ENCODE measurements around the gene UMODL1. TPM values are rescaled to one million over a fixed set of nuclear protein-coding genes. Genes with fewer than 3 reads are reported as not detected.

The UMODL1 gene
- total RNA-seq, 1 experiment from 2014 or later = not detected

- intact Hi-C loops (cut with micrococcal nuclease; ENCODE audit: unreplicated experiment) = no loop called here
- no peak overlapping the region for H3K27ac Mint-ChIP-seq (ENCODE audit: unreplicated experiment)
- TF ChIP-seq, protein P1, sequence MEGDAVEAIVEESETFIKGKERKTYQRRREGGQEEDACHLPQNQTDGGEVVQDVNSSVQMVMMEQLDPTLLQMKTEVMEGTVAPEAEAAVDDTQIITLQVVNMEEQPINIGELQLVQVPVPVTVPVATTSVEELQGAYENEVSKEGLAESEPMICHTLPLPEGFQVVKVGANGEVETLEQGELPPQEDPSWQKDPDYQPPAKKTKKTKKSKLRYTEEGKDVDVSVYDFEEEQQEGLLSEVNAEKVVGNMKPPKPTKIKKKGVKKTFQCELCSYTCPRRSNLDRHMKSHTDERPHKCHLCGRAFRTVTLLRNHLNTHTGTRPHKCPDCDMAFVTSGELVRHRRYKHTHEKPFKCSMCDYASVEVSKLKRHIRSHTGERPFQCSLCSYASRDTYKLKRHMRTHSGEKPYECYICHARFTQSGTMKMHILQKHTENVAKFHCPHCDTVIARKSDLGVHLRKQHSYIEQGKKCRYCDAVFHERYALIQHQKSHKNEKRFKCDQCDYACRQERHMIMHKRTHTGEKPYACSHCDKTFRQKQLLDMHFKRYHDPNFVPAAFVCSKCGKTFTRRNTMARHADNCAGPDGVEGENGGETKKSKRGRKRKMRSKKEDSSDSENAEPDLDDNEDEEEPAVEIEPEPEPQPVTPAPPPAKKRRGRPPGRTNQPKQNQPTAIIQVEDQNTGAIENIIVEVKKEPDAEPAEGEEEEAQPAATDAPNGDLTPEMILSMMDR (IDR thresholded peaks at IDR 0.05; ENCODE audit: unreplicated experiment) = no peak
- no peaks in the 10 kb centered on the region for H3K36me3 Mint-ChIP-seq (ENCODE audit: insufficient read depth, unreplicated experiment)
- no peaks in the 10 kb centered on the region for H3K4me1 Mint-ChIP-seq (ENCODE audit: low read depth, unreplicated experiment)
- no peak overlapping the region for H3K4me3 Mint-ChIP-seq (ENCODE audit: low read depth, unreplicated experiment)
- CTCF ChIA-PET = no interaction called here
- H3K27me3 Mint-ChIP-seq (ENCODE audit: unreplicated experiment) = no peaks in the 10 kb centered on the region
- no TSS peak for BruUV-seq (replicated peaks)
- DNase-seq = no peak
- no peaks in the 10 kb centered on the region for H3K9me3 Mint-ChIP-seq (ENCODE audit: low read depth, unreplicated experiment)
Observed at GRCh38 chr21:42133131-42133530, 62.0 kb downstream of the UMODL1 start.

GRCh38 chr21:42135386-42136052 lies 64.4 kb downstream of the UMODL1 start:
- intact Hi-C loops (cut with micrococcal nuclease; ENCODE audit: unreplicated experiment) = no loop called here
- H3K9me3 Mint-ChIP-seq (ENCODE audit: low read depth, unreplicated experiment) = no peaks in the 10 kb centered on the region
- no peaks in the 10 kb centered on the region for H3K4me1 Mint-ChIP-seq (ENCODE audit: low read depth, unreplicated experiment)
- no peaks in the 10 kb centered on the region for H3K36me3 Mint-ChIP-seq (ENCODE audit: insufficient read depth, unreplicated experiment)
- no peak for DNase-seq
- H3K4me3 Mint-ChIP-seq (ENCODE audit: low read depth, unreplicated experiment) = no peak overlapping the region
- no peak overlapping the region for H3K27ac Mint-ChIP-seq (ENCODE audit: unreplicated experiment)
- H3K27me3 Mint-ChIP-seq (ENCODE audit: unreplicated experiment) = no peaks in the 10 kb centered on the region
- TF ChIP-seq, protein P1 (IDR thresholded peaks at IDR 0.05; ENCODE audit: unreplicated experiment) = no peak
- BruUV-seq (replicated peaks) = no TSS peak
- CTCF ChIA-PET = interaction anchor here (0.6 kb wide), 1 partner anchor 127 kb away, joined by 3 read pairs; no protein-coding TSS in a partner anchor

DNA sequence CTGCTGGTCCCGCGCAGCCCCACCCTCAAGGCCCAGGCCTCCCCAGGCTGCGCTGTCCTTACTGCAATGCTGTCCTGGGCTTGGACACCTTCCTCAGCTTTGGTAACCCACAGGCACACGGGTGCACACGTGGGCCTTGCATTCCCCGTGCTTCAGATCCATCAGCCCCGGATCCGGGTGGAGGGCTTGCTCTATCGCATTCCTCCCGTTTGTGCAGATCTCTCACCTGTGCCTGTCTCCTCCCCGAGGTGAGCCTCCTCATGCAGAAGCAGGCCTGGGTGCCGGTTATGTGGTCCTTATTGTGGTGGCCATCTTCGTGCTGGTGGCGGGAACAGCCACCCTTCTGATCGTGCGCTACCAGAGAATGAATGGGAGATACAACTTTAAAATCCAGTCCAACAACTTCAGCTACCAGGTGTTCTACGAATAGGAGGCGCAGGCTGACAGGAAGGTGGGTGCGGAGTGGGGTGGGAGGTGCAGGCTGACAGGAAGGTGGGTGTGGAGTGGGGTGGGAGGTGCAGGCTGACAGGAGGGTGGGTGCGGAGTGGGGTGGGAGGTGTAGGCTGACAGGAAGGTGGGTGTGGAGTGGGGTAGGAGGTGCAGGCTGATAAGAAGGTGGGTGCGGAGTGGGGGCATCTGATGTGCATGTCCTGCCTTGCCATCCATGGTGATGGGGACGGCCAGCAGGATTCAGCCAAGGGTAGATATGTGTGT lies 66.2 kb downstream of the UMODL1 start:
- CTCF ChIA-PET = interaction anchor here (0.7 kb wide), 1 partner anchor 107 kb away, joined by 3 read pairs; no protein-coding TSS in a partner anchor
- Mint-ChIP-seq H3K4me3 (ENCODE audit: low read depth, unreplicated experiment) (no peak overlapping the region), H3K36me3 (ENCODE audit: insufficient read depth, unreplicated experiment) (no peaks in the 10 kb centered on the region), H3K27ac (ENCODE audit: unreplicated experiment) (no peak overlapping the region), H3K27me3 (ENCODE audit: unreplicated experiment) (peaks cover 5% of the 10 kb centered on the region), H3K4me1 (ENCODE audit: low read depth, unreplicated experiment) (no peaks in the 10 kb centered on the region), H3K9me3 (ENCODE audit: low read depth, unreplicated experiment) (no peaks in the 10 kb centered on the region)
- no peak for DNase-seq
- intact Hi-C loops (cut with micrococcal nuclease; ENCODE audit: unreplicated experiment) = no loop called here
- no TSS peak for BruUV-seq (replicated peaks)
- TF ChIP-seq, protein P1 (IDR thresholded peaks at IDR 0.05; ENCODE audit: unreplicated experiment) = no peak

- intact Hi-C loops (cut with micrococcal nuclease; ENCODE audit: unreplicated experiment) = no loop called here
Observed at GRCh38 chr21:42140196-42140934, 69.2 kb downstream of the UMODL1 start.

More at GRCh38 chr21:42140196-42140934, 69.2 kb downstream of the UMODL1 start:
- no peaks in the 10 kb centered on the region for H3K9me3 Mint-ChIP-seq (ENCODE audit: low read depth, unreplicated experiment)
- DNase-seq = no peak
- CTCF ChIA-PET = interaction anchor here (1.1 kb wide), 1 partner anchor 119 kb away, joined by 4 read pairs; no protein-coding TSS in a partner anchor
- H3K27me3 Mint-ChIP-seq (ENCODE audit: unreplicated experiment) = peaks cover 24% of the 10 kb centered on the region
- no peak overlapping the region for H3K27ac Mint-ChIP-seq (ENCODE audit: unreplicated experiment)
- no TSS peak for BruUV-seq (replicated peaks)
- H3K4me3 Mint-ChIP-seq (ENCODE audit: low read depth, unreplicated experiment) = no peak overlapping the region
- TF ChIP-seq, protein P1 (IDR thresholded peaks at IDR 0.05; ENCODE audit: unreplicated experiment) = no peak
- no peaks in the 10 kb centered on the region for H3K4me1 Mint-ChIP-seq (ENCODE audit: low read depth, unreplicated experiment)
- H3K36me3 Mint-ChIP-seq (ENCODE audit: insufficient read depth, unreplicated experiment) = no peaks in the 10 kb centered on the region
